Astrocyte of the spinal cord (primary cell): Measurements from ENCODE around the gene LSG1.
"Not testable (repeated sequence)": the region's sequence is repeated elsewhere in the genome, so short reads cannot be mapped to it uniquely, and the experiment has no call there.

Experiments used
- DNase-seq: peaks from one replicate; pipeline ENCODE4 v3.0.0; 2011; ENCODE audit warnings: low read depth, low spot score
- H3K4me3 ChIP-seq: 2 replicates; pipeline ENCODE4 v1.5.1; 2011; ENCODE audit warnings: low read depth, mild to moderate bottlenecking, low read length, moderate library complexity
- CTCF ChIP-seq: IDR thresholded peaks from 2 replicates; pipeline ENCODE4 v1.5.1; 2012; ENCODE audit warnings: low read depth, mild to moderate bottlenecking, low read length, inconsistent platforms
- in situ Hi-C: cut with HindIII; loops from 2 replicates; pipeline ENCODE4 v1.10.0; 2017; ENCODE audit warnings: low sequenced_read_pairs

Gene LSG1

GRCh38 chr3:194633349-194634004, 38.5 kb downstream of the LSG1 start, which contains the start of gene TMEM44:
TMEM44 (minus strand) TSS chr3:194633419; CDS start chr3:194633215, 204 bp downstream.
- in situ Hi-C loops = no loop called here
- TF ChIP-seq CTCF = peak; percentile 58
- H3K4me3 ChIP-seq = peak within 1 kb of the TSS; percentile 81
- peak; percentile 81 for DNase-seq

DNA sequence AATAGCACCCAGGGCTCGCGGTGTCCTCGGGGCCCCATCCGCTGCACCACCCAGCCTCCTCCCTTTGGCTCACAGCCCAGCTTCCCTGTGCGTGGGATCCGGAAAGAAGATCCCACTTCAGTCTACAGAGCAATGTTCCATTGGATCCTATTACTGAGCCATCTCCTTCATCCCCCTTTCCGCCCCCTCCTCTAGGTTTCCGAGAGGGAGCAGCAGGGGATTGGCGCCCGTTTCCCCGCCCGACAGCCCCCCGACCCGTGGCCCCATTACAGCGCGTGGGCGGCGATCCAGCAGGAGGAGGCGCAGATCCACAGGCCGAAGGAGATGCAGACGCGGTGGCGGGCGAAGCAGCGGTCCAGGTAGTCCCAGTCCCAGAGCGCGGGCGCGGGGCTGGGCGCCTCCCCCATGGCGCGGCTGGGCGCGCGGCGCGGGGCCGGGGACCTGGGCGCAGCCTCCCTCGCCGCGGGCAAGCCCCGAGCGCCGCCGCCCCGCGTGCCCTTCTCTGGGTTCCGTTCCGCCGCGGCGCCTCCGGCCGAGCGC, 39.1 kb downstream of the LSG1 start:
- peak overlapping the region; percentile 81 for H3K4me3 ChIP-seq
- TF ChIP-seq CTCF = no peak
- in situ Hi-C loops = no loop called here
- DNase-seq = peak; percentile 35

DNA sequence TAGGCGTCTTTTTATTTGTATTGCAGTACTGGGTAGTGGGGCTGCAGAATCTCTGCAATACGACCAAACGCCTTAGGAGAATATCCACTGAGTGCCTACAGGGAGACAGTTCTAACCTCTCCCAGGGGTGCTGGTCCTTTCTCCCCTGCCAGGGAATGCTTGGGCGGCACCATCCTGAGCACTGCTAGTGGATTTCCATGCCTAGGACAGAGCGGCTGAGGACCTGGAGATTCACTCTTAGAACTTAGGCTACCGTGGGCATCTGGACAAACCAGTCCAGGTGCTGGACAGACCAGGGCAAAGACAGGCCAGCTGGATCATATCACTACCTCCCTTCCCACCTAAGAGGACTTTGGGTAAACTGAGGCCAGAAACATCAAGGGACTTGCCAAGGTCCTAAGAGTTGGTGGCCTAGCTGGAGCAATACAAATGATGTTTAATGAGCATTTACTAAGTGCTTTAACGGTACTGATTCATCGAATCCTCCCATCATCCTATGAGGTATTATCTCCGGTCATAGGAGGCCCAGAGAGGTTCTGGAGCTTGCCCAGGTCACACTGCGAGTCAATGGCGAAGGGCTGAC, 39.7 kb downstream of the LSG1 start:
- no peak for DNase-seq
- TF ChIP-seq CTCF = no peak
- in situ Hi-C loops = no loop called here

GRCh38 chr3:194631696-194632095, 40.3 kb downstream of the LSG1 start:
- DNase-seq = no peak
- TF ChIP-seq CTCF = no peak
- H3K4me3 ChIP-seq = no peak overlapping the region
- in situ Hi-C loops = no loop called here

More for the DNA sequence above, 39.7 kb downstream of the LSG1 start:
- peak overlapping the region; percentile 81 for H3K4me3 ChIP-seq

- H3K4me3 ChIP-seq, in situ Hi-C loops, DNase-seq: not testable (repeated sequence)
Observed at GRCh38 chr3:194630681-194631080, 41.3 kb downstream of the LSG1 start.

DNA sequence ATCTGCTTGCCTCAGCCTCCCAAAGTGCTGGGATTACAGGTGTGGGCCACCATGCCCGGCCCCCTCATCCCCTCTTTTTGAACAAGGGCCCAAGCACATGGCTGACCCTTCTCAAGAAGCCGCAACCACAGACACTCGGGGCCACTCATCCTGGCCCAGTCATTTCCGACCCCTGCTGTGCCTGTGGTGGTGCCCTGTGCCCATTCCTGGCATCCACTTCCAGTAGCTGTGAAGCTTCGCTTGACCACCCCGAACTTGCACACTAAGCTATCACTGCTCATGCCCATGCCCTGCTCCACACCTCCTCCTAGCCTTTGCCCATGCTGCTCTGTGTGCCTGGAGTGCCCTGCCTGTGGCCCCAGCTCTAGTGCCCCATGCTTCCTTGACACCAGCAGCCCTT, 47.0 kb downstream of the LSG1 start:
- H3K4me3 ChIP-seq = no peak overlapping the region
- no peak for TF ChIP-seq CTCF
- in situ Hi-C loops = no loop called here
- DNase-seq = no peak
